Activated CD4-positive, alpha-beta T cell treated with anti-CD3 and anti-CD28 coated beads, Interleukin-2, amount 50 U/mL, for 1 hour (primary cell): Measurements from ENCODE around the gene MAGIX.

ENCODE experiments used
- DNase-seq: peaks from one replicate; pipeline ENCODE4 v3.0.0-alpha.2; 2020

Gene MAGIX

GRCh38 chrX:49209434-49210251, 47.1 kb downstream of the MAGIX start:
- DNase-seq = no peak

- no peak for DNase-seq
Observed at GRCh38 chrX:49210406-49210805, 47.8 kb downstream of the MAGIX start.

- DNase-seq = no peak
Observed at GRCh38 chrX:49211074-49211473, 48.5 kb downstream of the MAGIX start.

- DNase-seq = no peak
Observed at GRCh38 chrX:49212209-49212608, 49.7 kb downstream of the MAGIX start.

GRCh38 chrX:49212861-49213260, 50.3 kb downstream of the MAGIX start:
- no peak for DNase-seq

- DNase-seq = no peak
Observed at GRCh38 chrX:49214416-49214815, 51.9 kb downstream of the MAGIX start.

GRCh38 chrX:49214996-49215526, 52.5 kb downstream of the MAGIX start:
- no peak for DNase-seq
